Activated B cell treated with CpG ODN at 0.5 μM for 24 hours (primary cell): Measurements from ENCODE around the gene AP5B1. TPM values are rescaled to one million over a fixed set of nuclear protein-coding genes. Genes with fewer than 3 reads are reported as not detected.

ENCODE experiments used
- ATAC-seq: fragments of 200-7000 bp; cut with Tn5 transposase; one replicate; pipeline ENCODE4 v1.10.0; 2021; ENCODE audit warnings: low read depth, mild to moderate bottlenecking, moderate library complexity
- CTCF ChIA-PET: fragments of 350-600 bp; sonication (Branson Sonifier 250); formaldehyde crosslinking; loops from one replicate; lab custom pipeline; 2021; ENCODE audit warnings: antibody characterized with exemption; lab: Charles Lee
- POLR2A ChIA-PET: fragments of 350-600 bp; sonication (Branson Sonifier 250); formaldehyde crosslinking; loops from one replicate; lab custom pipeline; 2021; ENCODE audit warnings: antibody characterized with exemption; lab: Charles Lee
- DNase-seq: peaks from one replicate; pipeline ENCODE4 v3.0.0; 2022
- H3K27ac Mint-ChIP-seq: one replicate; pipeline ENCODE4 v1.8.0; 2020; ENCODE audit warnings: mixed read lengths
- H3K27me3 Mint-ChIP-seq: one replicate; pipeline ENCODE4 v1.8.0; 2021; ENCODE audit warnings: mixed read lengths
- H3K36me3 Mint-ChIP-seq: one replicate; pipeline ENCODE4 v1.8.0; 2021; ENCODE audit warnings: low read depth, mixed read lengths
- H3K4me1 Mint-ChIP-seq: one replicate; pipeline ENCODE4 v1.8.0; 2021; ENCODE audit warnings: mixed read lengths
- H3K4me3 Mint-ChIP-seq: one replicate; pipeline ENCODE4 v1.8.0; 2020; ENCODE audit warnings: mild to moderate bottlenecking, mixed read lengths
- H3K9me3 Mint-ChIP-seq: one replicate; pipeline ENCODE4 v1.8.0; 2020; ENCODE audit warnings: mixed read lengths
- intact Hi-C: fragments of 100-400 bp; cut with micrococcal nuclease; formaldehyde crosslinking; loops from one replicate; pipeline ENCODE4 v1.15.1; 2024
- total RNA-seq: library from RNA; stranded (reverse); gene quantifications from 2 replicates; pipeline ENCODE4 v1.2.3, GENCODE V29; 2022
- TF ChIP-seq, protein P1 (sequence below): fragments of 200-600 bp; IDR thresholded peaks from one replicate; pipeline ENCODE4 v1.8.0; 2022; ENCODE audit warnings: antibody characterized with exemption, mild to moderate bottlenecking

The AP5B1 gene
- total RNA-seq, 1 donor from 2014 or later = 20.9 TPM

DNA sequence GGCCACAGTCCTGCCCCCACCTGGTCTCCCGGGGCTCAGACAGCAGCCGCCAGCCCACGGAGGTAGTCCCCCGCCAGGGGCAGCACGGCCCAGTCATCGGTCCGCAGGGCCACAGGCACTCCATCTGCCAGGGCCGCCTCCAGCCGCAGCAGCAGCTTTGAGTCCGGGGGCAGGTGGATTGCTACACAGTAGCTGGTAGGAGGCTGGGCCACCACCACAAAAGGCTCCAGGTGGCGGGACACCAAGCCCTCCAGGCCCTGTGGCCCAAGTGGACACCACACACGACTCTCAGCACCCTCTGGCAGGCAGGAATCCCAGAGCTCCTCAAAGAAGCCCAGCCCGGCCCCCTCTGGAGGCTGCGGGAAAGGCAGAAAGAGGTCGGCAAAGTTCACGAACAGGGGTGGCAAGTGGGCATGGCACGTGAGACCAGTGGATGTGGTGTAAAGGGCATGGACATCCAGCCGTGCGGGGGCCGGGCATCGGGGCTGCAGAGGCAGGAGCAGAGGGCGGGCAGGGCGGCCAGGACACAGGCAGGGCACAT lies 2.9 kb downstream of the AP5B1 start:
- no peak overlapping the region for H3K27ac Mint-ChIP-seq
- DNase-seq (no peak), ATAC-seq (no peak)
- no peak overlapping the region for H3K4me3 Mint-ChIP-seq
- H3K9me3 Mint-ChIP-seq = no peaks in the 10 kb centered on the region
- no peaks in the 10 kb centered on the region for H3K27me3 Mint-ChIP-seq
- ChIA-PET POLR2A (interaction anchor here (0.6 kb wide), 1 partner anchor 114 kb away, joined by 4 read pairs; no protein-coding TSS in a partner anchor), CTCF (interaction anchor here (1.7 to 4.9 kb wide), 2 partner anchors 40 to 57 kb away, joined by 4 to 62 read pairs; partner anchors contain the start of gene RNASEH2C)
- H3K36me3 Mint-ChIP-seq = peaks cover 16% of the 10 kb centered on the region
- TF ChIP-seq, protein P1, sequence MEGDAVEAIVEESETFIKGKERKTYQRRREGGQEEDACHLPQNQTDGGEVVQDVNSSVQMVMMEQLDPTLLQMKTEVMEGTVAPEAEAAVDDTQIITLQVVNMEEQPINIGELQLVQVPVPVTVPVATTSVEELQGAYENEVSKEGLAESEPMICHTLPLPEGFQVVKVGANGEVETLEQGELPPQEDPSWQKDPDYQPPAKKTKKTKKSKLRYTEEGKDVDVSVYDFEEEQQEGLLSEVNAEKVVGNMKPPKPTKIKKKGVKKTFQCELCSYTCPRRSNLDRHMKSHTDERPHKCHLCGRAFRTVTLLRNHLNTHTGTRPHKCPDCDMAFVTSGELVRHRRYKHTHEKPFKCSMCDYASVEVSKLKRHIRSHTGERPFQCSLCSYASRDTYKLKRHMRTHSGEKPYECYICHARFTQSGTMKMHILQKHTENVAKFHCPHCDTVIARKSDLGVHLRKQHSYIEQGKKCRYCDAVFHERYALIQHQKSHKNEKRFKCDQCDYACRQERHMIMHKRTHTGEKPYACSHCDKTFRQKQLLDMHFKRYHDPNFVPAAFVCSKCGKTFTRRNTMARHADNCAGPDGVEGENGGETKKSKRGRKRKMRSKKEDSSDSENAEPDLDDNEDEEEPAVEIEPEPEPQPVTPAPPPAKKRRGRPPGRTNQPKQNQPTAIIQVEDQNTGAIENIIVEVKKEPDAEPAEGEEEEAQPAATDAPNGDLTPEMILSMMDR = no peak
- peaks cover 12% of the 10 kb centered on the region for H3K4me1 Mint-ChIP-seq
- intact Hi-C loops = no loop called here

DNA sequence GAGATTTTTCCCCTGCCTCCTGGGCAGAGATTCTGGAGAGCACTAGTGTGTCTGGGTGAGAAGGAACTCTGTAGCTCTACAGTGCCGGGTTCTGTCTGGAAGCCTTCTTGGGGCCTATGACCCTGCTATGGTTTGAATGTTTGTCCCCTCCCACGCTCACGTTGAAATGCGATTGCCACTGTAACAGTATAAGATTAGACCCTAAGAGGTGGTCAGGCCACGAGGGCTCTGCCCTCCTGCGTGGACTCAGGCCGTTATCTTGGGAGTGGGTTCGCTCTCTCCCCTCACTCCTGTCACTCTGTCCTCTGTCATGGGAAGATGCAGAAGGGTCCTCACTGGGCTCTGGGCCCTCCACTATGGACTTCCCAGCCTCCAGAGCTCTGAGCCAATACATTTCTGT lies 3.5 kb downstream of the AP5B1 start:
- H3K27me3 Mint-ChIP-seq = no peaks in the 10 kb centered on the region
- intact Hi-C loops = no loop called here
- peaks cover 16% of the 10 kb centered on the region for H3K36me3 Mint-ChIP-seq
- no peaks in the 10 kb centered on the region for H3K9me3 Mint-ChIP-seq
- ATAC-seq (no peak), DNase-seq (no peak)
- H3K27ac Mint-ChIP-seq = no peak overlapping the region
- ChIA-PET CTCF (no interaction called here), POLR2A (interaction anchor here (1.4 kb wide), 1 partner anchor 10 kb away, joined by 3 read pairs; the partner anchor contains the start of gene OVOL1)
- peaks cover 10% of the 10 kb centered on the region for H3K4me1 Mint-ChIP-seq
- TF ChIP-seq, protein P1 = no peak
- H3K4me3 Mint-ChIP-seq = no peak overlapping the region

DNA sequence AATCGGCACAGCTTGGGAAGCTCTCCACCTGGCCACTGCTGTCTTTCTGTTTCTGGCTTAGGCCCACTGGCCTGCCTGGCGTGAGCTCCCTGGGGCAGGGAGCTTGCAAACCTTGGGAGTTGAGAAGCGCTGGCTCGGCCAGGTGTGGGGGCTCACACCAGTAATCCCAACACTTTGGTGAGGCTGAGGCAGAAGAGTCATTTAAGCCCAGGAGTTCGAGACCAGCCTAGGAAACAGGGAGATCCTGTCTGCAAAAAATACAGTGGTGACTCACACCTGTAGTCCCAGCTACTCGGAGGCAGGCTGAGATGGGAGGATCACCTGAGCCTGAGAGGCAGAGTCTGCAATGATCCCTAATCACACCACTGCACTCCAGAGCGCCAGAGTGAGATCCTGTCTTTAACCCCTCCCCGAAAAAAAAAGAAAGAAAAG lies 4.0 kb downstream of the AP5B1 start:
- ATAC-seq = no peak
- peaks cover 10% of the 10 kb centered on the region for H3K4me1 Mint-ChIP-seq
- no peaks in the 10 kb centered on the region for H3K27me3 Mint-ChIP-seq
- DNase-seq = no peak
- CTCF ChIA-PET = interaction anchor here (0.6 to 3.2 kb wide), 2 partner anchors 10 to 40 kb away, joined by 3 to 12 read pairs; no protein-coding TSS in a partner anchor
- H3K36me3 Mint-ChIP-seq = peaks cover 16% of the 10 kb centered on the region
- POLR2A ChIA-PET = interaction anchor here (0.5 to 1.4 kb wide), 3 partner anchors 10 to 65 kb away, joined by 3 to 6 read pairs (median 4); partner anchors contain the start of gene OVOL1
- intact Hi-C loops = no loop called here
- H3K9me3 Mint-ChIP-seq = no peaks in the 10 kb centered on the region
- no peak overlapping the region for H3K4me3 Mint-ChIP-seq
- no peak overlapping the region for H3K27ac Mint-ChIP-seq
- TF ChIP-seq, protein P1 = no peak

DNA sequence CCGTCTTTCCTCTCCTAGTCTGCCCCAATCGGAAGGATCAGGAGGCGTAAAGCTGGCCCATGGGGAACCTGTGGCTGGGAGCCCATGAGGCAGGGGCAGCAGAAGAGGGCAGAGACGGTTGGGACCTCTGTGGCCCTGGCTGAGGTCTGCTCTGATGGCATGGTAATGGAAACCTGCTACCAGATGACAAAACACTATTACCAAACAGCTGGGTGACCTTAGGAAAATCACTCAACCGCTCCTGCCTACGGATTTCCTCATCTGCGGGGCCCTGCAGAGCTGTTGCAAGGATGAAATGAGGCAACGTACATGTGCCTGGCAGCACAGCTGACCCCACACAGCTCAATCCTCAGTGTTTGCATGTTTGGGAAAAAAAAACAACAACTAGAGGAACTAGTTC lies 4.6 kb downstream of the AP5B1 start:
- POLR2A ChIA-PET = interaction anchor here (0.5 to 1.4 kb wide), 3 partner anchors 11 to 65 kb away, joined by 3 to 6 read pairs (median 4); partner anchors contain the start of gene OVOL1
- H3K27me3 Mint-ChIP-seq = no peaks in the 10 kb centered on the region
- intact Hi-C loops = no loop called here
- TF ChIP-seq, protein P1 = no peak
- DNase-seq (no peak), ATAC-seq (no peak)
- peaks cover 10% of the 10 kb centered on the region for H3K4me1 Mint-ChIP-seq
- H3K4me3 Mint-ChIP-seq = no peak overlapping the region
- CTCF ChIA-PET = interaction anchor here (0.6 to 3.2 kb wide), 2 partner anchors 10 to 41 kb away, joined by 3 to 12 read pairs; no protein-coding TSS in a partner anchor
- no peak overlapping the region for H3K27ac Mint-ChIP-seq
- H3K36me3 Mint-ChIP-seq = peaks cover 16% of the 10 kb centered on the region
- no peaks in the 10 kb centered on the region for H3K9me3 Mint-ChIP-seq

DNA sequence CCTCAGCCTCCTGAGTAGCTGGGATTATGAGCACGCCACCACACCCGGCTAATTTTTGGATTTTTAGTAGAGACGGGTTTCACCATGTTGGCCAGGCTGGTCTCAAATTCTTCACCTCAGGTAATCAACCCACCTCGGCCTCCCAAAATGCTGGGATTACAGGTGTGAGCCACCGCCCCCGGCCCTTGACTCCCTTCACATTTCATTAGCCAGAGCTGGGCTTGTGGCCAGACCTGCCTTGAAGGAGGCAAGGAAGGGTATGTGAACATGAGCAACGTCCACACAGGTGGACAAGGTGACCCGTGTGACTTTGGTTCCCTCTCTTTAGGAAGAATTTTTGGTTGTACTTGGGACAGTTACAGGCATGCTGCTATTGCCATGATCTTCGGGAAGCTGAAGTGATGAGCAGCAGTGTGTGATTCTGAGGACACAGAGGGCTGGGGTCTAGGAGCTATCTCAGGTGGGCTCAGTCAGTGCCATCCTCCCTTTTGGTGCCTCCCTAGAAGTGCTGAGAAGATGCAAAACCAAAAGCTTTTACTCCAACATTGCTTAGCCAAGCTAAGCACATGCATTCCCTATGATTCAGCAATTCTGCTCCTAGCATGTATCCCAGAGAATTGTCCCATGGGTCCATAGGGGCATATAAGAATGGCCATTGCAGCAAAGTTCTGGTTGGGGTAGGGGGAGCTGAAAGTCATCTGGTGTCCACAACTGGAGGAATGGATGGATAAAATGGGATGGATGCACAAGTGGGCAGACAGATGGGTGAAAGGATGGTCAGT lies 6.1 kb downstream of the AP5B1 start:
- Mint-ChIP-seq H3K36me3 (peaks cover 16% of the 10 kb centered on the region), H3K4me3 (no peak overlapping the region), H3K27ac (peak overlapping the region; percentile 32), H3K4me1 (peaks cover 10% of the 10 kb centered on the region), H3K9me3 (no peaks in the 10 kb centered on the region), H3K27me3 (no peaks in the 10 kb centered on the region)
- ATAC-seq = no peak
- no peak for DNase-seq
- CTCF ChIA-PET = interaction anchor here (0.5 to 3.2 kb wide), 2 partner anchors 17 to 42 kb away, joined by 3 to 12 read pairs; no protein-coding TSS in a partner anchor
- TF ChIP-seq, protein P1 = no peak
- intact Hi-C loops = no loop called here
- POLR2A ChIA-PET = interaction anchor here (0.6 kb wide), 1 partner anchor 225 kb away, joined by 7 read pairs; no protein-coding TSS in a partner anchor
